Rectal smooth muscle tissue (tissue), 1 donor: Measurements from ENCODE around the gene CRYZL1.

Experiments used
- H3K27ac ChIP-seq: one replicate; pipeline ENCODE4 v1.7.0; 2013; ENCODE audit warnings: low read depth, low read length, inconsistent platforms
- H3K27me3 ChIP-seq: one replicate; pipeline ENCODE4 v1.7.0; 2013; ENCODE audit warnings: low read length; ENCODE audit not compliant: control insufficient read depth, insufficient read depth
- H3K36me3 ChIP-seq: one replicate; pipeline ENCODE4 v1.7.0; 2013; ENCODE audit warnings: low read length; ENCODE audit not compliant: control insufficient read depth, insufficient read depth
- H3K4me1 ChIP-seq: one replicate; pipeline ENCODE4 v1.7.0; 2013; ENCODE audit warnings: low read length; ENCODE audit not compliant: control insufficient read depth, insufficient read depth
- H3K4me3 ChIP-seq: one replicate; pipeline ENCODE4 v1.7.0; 2013; ENCODE audit warnings: low read length
- H3K9ac ChIP-seq: one replicate; pipeline ENCODE4 v1.7.0; 2013; ENCODE audit warnings: low read length

CRYZL1 gene

DNA sequence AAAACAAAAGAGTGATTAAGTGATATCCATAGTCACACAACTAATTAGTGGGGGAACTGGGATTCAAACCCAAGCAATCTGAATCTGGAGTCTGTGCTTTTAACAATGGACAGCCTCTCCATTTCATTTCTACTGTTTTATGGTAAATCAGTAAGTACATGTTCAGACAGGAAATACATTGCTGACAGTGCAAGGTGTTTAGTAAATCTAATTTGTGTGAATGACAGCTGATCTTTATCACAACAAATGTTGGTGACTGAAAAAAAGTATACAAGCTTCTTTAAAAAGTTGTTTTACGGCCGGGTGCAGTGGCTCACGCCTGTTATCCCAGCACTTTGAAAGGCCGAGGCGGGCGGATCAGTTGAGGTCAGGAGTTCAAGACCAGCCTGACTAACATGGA is 73.6 kb downstream of the CRYZL1 start:
- peaks cover 17% of the 10 kb centered on the region for H3K36me3 ChIP-seq
- peaks cover 2% of the 10 kb centered on the region for H3K4me1 ChIP-seq
- no peak overlapping the region for H3K4me3 ChIP-seq
- no peak overlapping the region for H3K9ac ChIP-seq
- H3K27me3 ChIP-seq: no peaks in the 10 kb centered on the region
- H3K27ac ChIP-seq: no peak overlapping the region

- H3K4me1 ChIP-seq: no peaks in the 10 kb centered on the region
- peaks cover 15% of the 10 kb centered on the region for H3K36me3 ChIP-seq
- H3K27ac ChIP-seq: no peak overlapping the region
Observed at GRCh38 chr21:33566514-33566913, 75.0 kb downstream of the CRYZL1 start.

DNA sequence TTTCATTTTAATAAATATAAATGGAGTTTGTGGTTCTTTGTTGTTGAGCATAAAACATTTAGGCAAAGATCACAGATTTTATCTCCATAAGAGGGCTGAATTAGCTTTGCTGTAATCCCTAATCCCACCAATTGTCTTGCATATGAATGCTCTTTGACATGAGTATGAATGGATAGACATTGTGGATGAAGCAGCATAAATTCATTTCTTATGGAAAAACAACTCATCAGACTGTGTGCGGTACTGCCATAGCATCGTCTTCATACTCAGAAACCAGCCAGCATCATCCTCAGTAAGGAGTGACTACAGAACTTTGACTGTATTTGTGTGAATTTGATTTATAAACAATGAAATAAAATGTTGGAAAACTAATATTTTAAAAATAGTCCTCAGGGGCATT is 79.2 kb downstream of the CRYZL1 start:
- H3K4me1 ChIP-seq: peaks cover 8% of the 10 kb centered on the region
- H3K4me3 ChIP-seq: no peak overlapping the region
- H3K9ac ChIP-seq: no peak overlapping the region
- no peak overlapping the region for H3K27ac ChIP-seq
- H3K27me3 ChIP-seq: no peaks in the 10 kb centered on the region
- peaks cover 23% of the 10 kb centered on the region for H3K36me3 ChIP-seq

More at GRCh38 chr21:33566514-33566913, 75.0 kb downstream of the CRYZL1 start:
- Histone ChIP-seq H3K27me3 (no peaks in the 10 kb centered on the region), H3K9ac (no peak overlapping the region), H3K4me3 (no peak overlapping the region)

- Histone ChIP-seq H3K27ac (no peak overlapping the region), H3K9ac (no peak overlapping the region), H3K4me3 (no peak overlapping the region), H3K36me3 (peaks cover 23% of the 10 kb centered on the region), H3K27me3 (no peaks in the 10 kb centered on the region), H3K4me1 (peaks cover 8% of the 10 kb centered on the region)
Observed at GRCh38 chr21:33561373-33561772, 80.2 kb downstream of the CRYZL1 start.

DNA sequence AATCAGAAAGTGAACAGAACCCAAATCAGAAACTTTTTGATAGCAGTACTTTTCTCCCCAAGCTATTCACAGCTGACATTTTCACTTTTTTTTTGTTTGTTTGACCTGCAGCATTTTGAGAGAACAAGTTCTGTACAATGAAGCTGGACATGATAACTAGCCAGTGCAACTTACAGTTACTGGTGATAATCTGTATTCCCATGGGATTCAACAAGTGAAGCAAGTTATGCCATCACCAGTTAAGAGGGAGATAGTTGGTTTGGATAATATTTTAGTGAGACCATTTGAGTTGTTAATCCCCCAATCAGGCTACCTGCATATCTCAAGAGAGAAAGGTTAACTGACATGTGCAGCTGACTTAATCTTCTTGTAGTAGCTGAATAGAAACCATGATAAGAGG is 80.6 kb downstream of the CRYZL1 start:
- H3K27ac ChIP-seq: no peak overlapping the region
- H3K9ac ChIP-seq: no peak overlapping the region
- H3K27me3 ChIP-seq: no peaks in the 10 kb centered on the region
- no peak overlapping the region for H3K4me3 ChIP-seq
- peaks cover 23% of the 10 kb centered on the region for H3K36me3 ChIP-seq
- peaks cover 8% of the 10 kb centered on the region for H3K4me1 ChIP-seq

- no peak overlapping the region for H3K27ac ChIP-seq
- H3K27me3 ChIP-seq: no peaks in the 10 kb centered on the region
- peaks cover 8% of the 10 kb centered on the region for H3K4me1 ChIP-seq
- H3K4me3 ChIP-seq: no peak overlapping the region
- H3K36me3 ChIP-seq: peaks cover 23% of the 10 kb centered on the region
- H3K9ac ChIP-seq: no peak overlapping the region
Observed at GRCh38 chr21:33559813-33560212, 81.7 kb downstream of the CRYZL1 start.

GRCh38 chr21:33558777-33559421 is 82.6 kb downstream of the CRYZL1 start:
- H3K4me3 ChIP-seq: no peak overlapping the region
- no peak overlapping the region for H3K9ac ChIP-seq
- H3K36me3 ChIP-seq: peaks cover 30% of the 10 kb centered on the region
- H3K27me3 ChIP-seq: no peaks in the 10 kb centered on the region
- H3K4me1 ChIP-seq: peaks cover 8% of the 10 kb centered on the region
- no peak overlapping the region for H3K27ac ChIP-seq

DNA sequence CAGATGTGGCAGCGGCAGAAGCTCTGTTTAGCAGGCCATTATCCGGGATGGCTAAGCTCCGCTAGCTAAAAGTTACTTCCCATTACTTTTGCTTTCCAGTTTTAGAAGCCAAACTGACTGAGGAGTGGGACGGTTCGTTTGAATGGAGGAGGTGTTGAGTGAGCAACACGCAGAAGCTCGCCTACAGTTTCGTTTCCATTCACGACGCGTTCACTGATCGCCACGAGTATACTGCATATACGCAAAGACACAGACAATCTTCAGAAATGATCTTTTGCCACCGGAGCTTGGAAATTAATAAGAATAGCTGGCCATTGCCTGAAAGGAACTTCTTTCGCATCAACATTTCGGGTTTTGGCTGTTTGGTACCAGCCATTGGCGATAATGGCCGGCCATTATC is 84.1 kb downstream of the CRYZL1 start:
- Histone ChIP-seq H3K36me3 (peaks cover 42% of the 10 kb centered on the region), H3K4me1 (peaks cover 8% of the 10 kb centered on the region), H3K4me3 (no peak overlapping the region), H3K27me3 (no peaks in the 10 kb centered on the region), H3K9ac (no peak overlapping the region), H3K27ac (no peak overlapping the region)

DNA sequence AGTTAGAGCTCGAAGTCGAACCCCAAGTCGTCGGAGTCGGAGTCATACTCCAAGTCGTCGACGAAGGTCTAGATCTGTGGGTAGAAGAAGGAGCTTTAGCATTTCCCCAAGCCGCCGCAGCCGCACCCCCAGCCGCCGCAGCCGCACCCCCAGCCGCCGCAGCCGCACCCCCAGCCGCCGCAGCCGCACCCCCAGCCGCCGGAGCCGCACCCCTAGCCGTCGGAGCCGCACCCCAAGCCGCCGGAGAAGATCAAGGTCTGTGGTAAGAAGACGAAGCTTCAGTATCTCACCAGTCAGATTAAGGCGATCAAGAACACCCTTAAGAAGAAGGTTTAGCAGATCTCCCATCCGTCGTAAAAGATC is 86.6 kb downstream of the CRYZL1 start:
- Histone ChIP-seq H3K27ac (no peak overlapping the region), H3K9ac (no peak overlapping the region), H3K27me3 (no peaks in the 10 kb centered on the region), H3K4me1 (peaks cover 5% of the 10 kb centered on the region), H3K4me3 (no peak overlapping the region), H3K36me3 (peaks cover 60% of the 10 kb centered on the region)

DNA sequence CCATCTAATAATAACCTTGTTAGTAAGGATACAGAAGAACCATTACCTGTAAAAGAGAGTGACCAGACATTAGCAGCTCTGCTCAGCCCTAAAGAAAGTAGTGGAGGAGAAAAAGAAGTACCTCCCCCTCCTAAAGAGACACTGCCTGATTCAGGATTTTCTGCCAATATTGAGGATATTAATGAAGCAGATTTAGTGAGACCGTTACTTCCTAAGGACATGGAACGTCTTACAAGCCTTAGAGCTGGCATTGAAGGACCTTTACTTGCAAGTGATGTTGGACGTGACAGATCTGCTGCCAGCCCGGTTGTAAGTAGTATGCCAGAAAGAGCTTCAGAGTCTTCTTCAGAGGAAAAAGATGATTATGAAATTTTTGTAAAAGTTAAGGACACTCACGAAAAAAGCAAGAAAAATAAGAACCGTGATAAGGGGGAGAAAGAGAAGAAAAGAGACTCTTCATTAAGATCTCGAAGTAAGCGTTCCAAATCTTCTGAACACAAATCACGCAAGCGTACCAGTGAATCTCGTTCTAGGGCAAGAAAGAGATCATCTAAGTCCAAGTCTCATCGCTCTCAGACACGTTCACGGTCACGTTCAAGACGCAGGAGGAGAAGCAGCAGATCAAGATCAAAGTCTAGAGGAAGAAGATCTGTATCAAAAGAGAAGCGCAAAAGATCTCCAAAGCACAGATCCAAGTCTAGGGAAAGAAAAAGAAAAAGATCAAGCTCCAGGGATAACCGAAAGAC is 87.1 kb downstream of the CRYZL1 start:
- Histone ChIP-seq H3K36me3 (peaks cover 58% of the 10 kb centered on the region), H3K27me3 (no peaks in the 10 kb centered on the region), H3K4me1 (peaks cover 2% of the 10 kb centered on the region), H3K4me3 (no peak overlapping the region), H3K9ac (no peak overlapping the region), H3K27ac (no peak overlapping the region)

GRCh38 chr21:33552999-33553598 is 88.4 kb downstream of the CRYZL1 start:
- Histone ChIP-seq H3K27me3 (no peaks in the 10 kb centered on the region), H3K36me3 (peaks cover 51% of the 10 kb centered on the region), H3K27ac (no peak overlapping the region), H3K4me3 (no peak overlapping the region), H3K4me1 (no peaks in the 10 kb centered on the region), H3K9ac (no peak overlapping the region)

- no peak overlapping the region for H3K9ac ChIP-seq
- H3K4me1 ChIP-seq: no peaks in the 10 kb centered on the region
- H3K4me3 ChIP-seq: no peak overlapping the region
- H3K27ac ChIP-seq: no peak overlapping the region
- no peaks in the 10 kb centered on the region for H3K27me3 ChIP-seq
- peaks cover 49% of the 10 kb centered on the region for H3K36me3 ChIP-seq
Observed at GRCh38 chr21:33552093-33552998, 89.2 kb downstream of the CRYZL1 start.
